Naive B cell (primary cell): ENCODE measurements around the gene MRPL46. TPM values are rescaled to one million over a fixed set of nuclear protein-coding genes. Genes with fewer than 3 reads are reported as not detected.
"Not testable (repeated sequence)": the region's sequence is repeated elsewhere in the genome, so short reads cannot be mapped to it uniquely, and the experiment has no call there.

Experiments
- ATAC-seq, 2 donors: fragments of 150-1000 bp; cut with Tn5 transposase; 2 replicates each; pipeline ENCODE4 v1.10.0; 2021; ENCODE audit warnings: low read depth in 2 of 2, mild to moderate bottlenecking in 2 of 2, moderate library complexity in 2 of 2
- DNase-seq: peaks from one replicate; pipeline ENCODE4 v3.0.0; 2022
- H3K27ac Mint-ChIP-seq, 6 donors: one replicate each; pipeline ENCODE4 v1.8.0; 2020 to 2022; ENCODE audit warnings: mild to moderate bottlenecking in 6 of 6, mixed read lengths in 6 of 6, moderate library complexity in 5 of 6, inconsistent platforms in 2 of 6
- H3K27me3 Mint-ChIP-seq, 3 donors: one replicate each; pipeline ENCODE4 v1.8.0; 2021 to 2022; ENCODE audit warnings: mixed read lengths in 3 of 3, mild to moderate bottlenecking in 1 of 3
- H3K36me3 Mint-ChIP-seq, 2 donors: one replicate each; pipeline ENCODE4 v1.8.0; 2020 to 2022; ENCODE audit warnings: mixed read lengths in 2 of 2, inconsistent platforms in 1 of 2, mild to moderate bottlenecking in 1 of 2
- H3K4me1 Mint-ChIP-seq, 3 donors: one replicate each; pipeline ENCODE4 v1.8.0; 2020 to 2022; ENCODE audit warnings: mixed read lengths in 3 of 3, inconsistent platforms in 1 of 3, mild to moderate bottlenecking in 1 of 3, moderate library complexity in 1 of 3
- H3K4me3 Mint-ChIP-seq, 8 donors: one replicate each; pipeline ENCODE4 v1.8.0; 2020 to 2022; ENCODE audit warnings: mild to moderate bottlenecking in 8 of 8, mixed read lengths in 8 of 8, moderate library complexity in 8 of 8, inconsistent platforms in 2 of 8
- H3K9me3 Mint-ChIP-seq, 7 donors: one replicate each; pipeline ENCODE4 v1.8.0; 2020 to 2022; ENCODE audit warnings: mixed read lengths in 7 of 7, mild to moderate bottlenecking in 5 of 7, inconsistent platforms in 2 of 7, moderate library complexity in 1 of 7
- polyA plus RNA-seq, 6 donors: library from polyadenylated mRNA; unstranded; fragments of 300-500 nt; fragmentation: Illumina TruSeq; gene quantifications; one replicate each; pipeline ENCODE4 v1.2.3, GENCODE V29; 2021; ENCODE audit warnings: low read depth in 6 of 6

The MRPL46 gene
- polyA plus RNA-seq, 6 donors from 2014 or later = 32.0 to 68.3 (median 53.2) TPM

GRCh38 chr15:88448991-88449461, 18.2 kb downstream of the MRPL46 start:
- Mint-ChIP-seq H3K4me1 (peaks cover 5 to 7% (median 5%) of the 10 kb centered on the region in 3 donors), H3K27me3 (peaks cover 15 to 30% (median 22%) of the 10 kb centered on the region in 3 donors), H3K9me3 (peaks cover 4 to 16% (median 11%) of the 10 kb centered on the region in 7 donors), H3K27ac (no peak overlapping the region), H3K4me3 (no peak overlapping the region), H3K36me3 (peaks cover 3 to 7% of the 10 kb centered on the region in 2 donors)
- DNase-seq (no peak), ATAC-seq (no peak)

- Mint-ChIP-seq H3K4me1 (peaks cover 5 to 7% (median 5%) of the 10 kb centered on the region in 3 donors), H3K27ac (peak overlapping the region in 1 of 6 donors; percentile 11), H3K4me3 (no peak overlapping the region), H3K9me3 (peaks cover 16 to 29% (median 20%) of the 10 kb centered on the region in 7 donors), H3K27me3 (peaks cover 28 to 43% (median 28%) of the 10 kb centered on the region in 3 donors), H3K36me3 (peaks cover 14 to 20% of the 10 kb centered on the region in 2 donors)
- no peak for DNase-seq
- ATAC-seq = no peak
These were observed 19.4 kb downstream of the MRPL46 start for GRCh38 chr15:88447741-88448140.

DNA sequence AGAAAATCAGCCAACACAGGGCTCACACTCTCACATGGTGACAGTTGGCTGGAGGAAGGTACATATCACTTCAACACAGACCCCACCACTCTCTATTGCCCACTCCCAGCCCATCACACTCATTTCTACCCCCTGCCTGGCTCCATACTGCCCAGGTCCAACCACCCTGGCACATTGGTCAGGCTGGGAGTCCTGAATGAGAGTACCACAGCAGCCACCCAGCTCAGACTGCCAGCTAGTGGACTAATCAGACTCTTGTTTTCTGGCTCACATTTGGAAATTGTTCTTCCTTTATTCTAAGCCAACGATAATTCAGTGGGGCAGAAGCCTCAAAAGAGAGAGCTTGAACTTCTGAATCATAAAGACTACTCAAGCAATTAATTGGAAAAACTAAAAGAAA, 20.0 kb downstream of the MRPL46 start:
- Mint-ChIP-seq H3K27ac (no peak overlapping the region), H3K4me3 (no peak overlapping the region), H3K36me3 (peaks cover 14 to 22% of the 10 kb centered on the region in 2 donors), H3K4me1 (peaks cover 5 to 7% (median 5%) of the 10 kb centered on the region in 3 donors), H3K9me3 (peaks cover 16 to 32% (median 25%) of the 10 kb centered on the region in 7 donors), H3K27me3 (peaks cover 31 to 45% (median 32%) of the 10 kb centered on the region in 3 donors)
- ATAC-seq (no peak), DNase-seq (no peak)

GRCh38 chr15:88441076-88441730, 26.0 kb downstream of the MRPL46 start:
- no peak overlapping the region for H3K27ac Mint-ChIP-seq
- ATAC-seq = no peak
- H3K27me3 Mint-ChIP-seq = peaks cover 42 to 67% (median 61%) of the 10 kb centered on the region in 3 donors

DNA sequence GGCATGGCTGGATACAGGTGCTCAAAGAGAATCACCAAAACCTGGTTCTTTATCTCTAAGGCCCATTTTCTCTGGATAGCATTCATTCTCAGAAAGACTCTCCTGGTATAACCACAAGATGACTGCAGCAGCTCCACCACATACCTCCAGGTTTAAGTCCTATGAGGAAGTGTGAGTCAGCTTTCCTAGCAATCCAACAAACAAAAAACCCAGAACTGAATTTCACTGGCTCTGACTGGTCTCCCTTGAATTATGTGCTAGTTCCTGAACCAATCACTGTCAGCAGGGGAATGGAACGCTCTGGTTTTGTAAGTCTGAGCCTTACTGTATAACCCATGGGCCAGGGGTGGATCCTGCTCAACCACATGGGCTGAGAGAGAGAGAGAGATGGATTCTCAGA, 27.2 kb downstream of the MRPL46 start:
- DNase-seq (no peak), ATAC-seq (no peak)
- Mint-ChIP-seq H3K4me3 (no peak overlapping the region), H3K27me3 (peaks cover 40 to 73% (median 65%) of the 10 kb centered on the region in 3 donors), H3K9me3 (peaks cover 13 to 26% (median 21%) of the 10 kb centered on the region in 7 donors), H3K27ac (no peak overlapping the region), H3K4me1 (no peaks in the 10 kb centered on the region), H3K36me3 (peaks cover 18 to 22% of the 10 kb centered on the region in 2 donors)

More at GRCh38 chr15:88441076-88441730, 26.0 kb downstream of the MRPL46 start:
- H3K36me3 Mint-ChIP-seq = peaks cover 18 to 22% of the 10 kb centered on the region in 2 donors
- H3K9me3 Mint-ChIP-seq = peaks cover 16 to 32% (median 25%) of the 10 kb centered on the region in 7 donors
- no peak for DNase-seq
- H3K4me1 Mint-ChIP-seq = no peaks in the 10 kb centered on the region
- H3K4me3 Mint-ChIP-seq = peak overlapping the region in 1 of 8 donors; percentile 9

GRCh38 chr15:88438181-88438580, 29.0 kb downstream of the MRPL46 start:
- Mint-ChIP-seq H3K4me1 (no peaks in the 10 kb centered on the region), H3K36me3 (peaks cover 6% of the 10 kb centered on the region in 2 donors), H3K9me3 (peaks cover 3 to 10% (median 6%) of the 10 kb centered on the region in 7 donors), H3K27me3 (peaks cover 41 to 58% (median 55%) of the 10 kb centered on the region in 3 donors), H3K4me3 (no peak overlapping the region), H3K27ac (no peak overlapping the region)
- ATAC-seq = no peak
- DNase-seq = no peak

DNA sequence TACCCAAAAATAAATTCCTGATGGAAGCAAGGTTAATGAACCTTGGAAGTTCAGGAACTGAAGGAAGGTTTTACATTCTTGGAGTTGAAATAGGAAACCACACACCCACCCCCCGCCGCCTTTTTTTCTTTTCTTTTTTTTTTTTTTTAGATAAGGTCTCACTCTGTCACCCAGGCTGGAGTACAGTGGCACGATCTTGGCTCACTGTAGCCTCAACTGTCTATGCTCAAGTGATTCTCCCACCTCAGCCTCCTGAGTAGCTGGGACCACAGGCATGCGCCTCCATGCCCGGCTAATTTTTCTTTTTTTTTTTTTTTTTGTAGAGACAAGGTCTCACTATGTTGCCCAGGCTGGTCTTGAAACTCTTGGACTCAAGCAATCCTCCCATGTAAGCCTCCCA, 33.1 kb downstream of the MRPL46 start:
- H3K9me3 Mint-ChIP-seq, H3K36me3 Mint-ChIP-seq, DNase-seq, H3K27ac Mint-ChIP-seq, H3K4me1 Mint-ChIP-seq, ATAC-seq, H3K4me3 Mint-ChIP-seq: not testable (repeated sequence)
- H3K27me3 Mint-ChIP-seq = peaks cover 31 to 46% (median 40%) of the 10 kb centered on the region in 3 donors

DNA sequence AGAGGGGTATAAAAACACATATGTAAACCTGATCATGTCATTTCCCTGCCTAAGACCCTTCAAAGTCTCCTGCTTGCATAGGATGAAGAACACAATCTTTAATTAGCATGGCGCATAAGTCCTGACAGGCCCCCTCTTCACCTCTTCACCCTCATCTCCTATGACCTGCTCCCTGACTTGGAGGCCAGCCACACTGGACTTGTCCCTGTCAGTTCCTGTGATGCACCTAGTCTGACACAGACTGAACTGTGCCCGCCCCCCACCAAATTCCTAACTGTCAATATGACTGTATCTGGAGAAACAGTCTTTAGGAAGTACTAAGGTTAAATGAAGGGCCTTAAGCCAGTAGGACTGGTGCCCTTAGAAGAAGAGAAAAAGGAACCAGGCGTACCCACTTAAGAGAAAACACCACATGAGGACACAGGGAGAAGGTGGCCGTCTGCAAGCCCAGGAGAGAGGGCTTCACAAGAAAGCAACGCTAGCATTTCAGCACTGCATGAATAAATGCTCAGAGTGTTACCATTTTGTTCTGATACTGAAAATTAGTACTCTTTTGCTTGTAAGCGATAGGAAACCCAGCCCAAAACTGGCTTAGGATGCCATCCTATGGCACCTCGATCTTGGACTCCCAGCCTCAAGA, 34.0 kb downstream of the MRPL46 start:
- DNase-seq = no peak
- H3K4me1 Mint-ChIP-seq = no peaks in the 10 kb centered on the region
- peaks cover 0 to 1% (median 0%) of the 10 kb centered on the region in 7 donors for H3K9me3 Mint-ChIP-seq
- ATAC-seq = no peak
- H3K4me3 Mint-ChIP-seq = no peak overlapping the region
- H3K36me3 Mint-ChIP-seq = no peaks in the 10 kb centered on the region
- H3K27ac Mint-ChIP-seq = peak overlapping the region in 1 of 6 donors; percentile 4
- peaks cover 32 to 46% (median 41%) of the 10 kb centered on the region in 3 donors for H3K27me3 Mint-ChIP-seq

- Mint-ChIP-seq H3K27ac (no peak overlapping the region), H3K27me3 (peaks cover 24 to 39% (median 36%) of the 10 kb centered on the region in 3 donors), H3K4me3 (no peak overlapping the region), H3K4me1 (no peaks in the 10 kb centered on the region), H3K9me3 (no peaks in the 10 kb centered on the region), H3K36me3 (no peaks in the 10 kb centered on the region)
- DNase-seq (no peak), ATAC-seq (no peak)
These were observed 35.7 kb downstream of the MRPL46 start for GRCh38 chr15:88431441-88431840.

DNA sequence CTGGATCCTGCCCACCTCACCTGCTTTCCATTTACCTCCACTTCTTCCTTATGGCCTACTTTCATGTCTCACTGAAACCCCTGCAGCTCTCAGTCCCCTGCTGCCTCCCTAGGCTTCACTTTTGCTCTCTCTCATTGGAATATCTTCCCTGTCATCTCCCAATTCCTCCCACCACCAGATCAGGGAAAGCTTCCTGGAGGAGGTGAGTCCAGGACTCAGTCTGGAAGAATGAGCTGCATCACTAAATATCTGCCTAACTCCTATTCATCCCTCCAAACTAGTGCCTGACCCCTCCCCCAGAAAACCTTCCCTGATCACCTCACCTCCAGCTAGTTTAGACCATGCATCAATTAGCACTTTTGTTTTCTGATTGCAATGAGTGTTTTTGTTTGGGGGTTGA, 37.1 kb downstream of the MRPL46 start:
- ATAC-seq (no peak), DNase-seq (no peak)
- Mint-ChIP-seq H3K4me3 (no peak overlapping the region), H3K27ac (no peak overlapping the region), H3K9me3 (no peaks in the 10 kb centered on the region), H3K4me1 (no peaks in the 10 kb centered on the region), H3K27me3 (peaks cover 25 to 31% (median 28%) of the 10 kb centered on the region in 3 donors), H3K36me3 (no peaks in the 10 kb centered on the region)

DNA sequence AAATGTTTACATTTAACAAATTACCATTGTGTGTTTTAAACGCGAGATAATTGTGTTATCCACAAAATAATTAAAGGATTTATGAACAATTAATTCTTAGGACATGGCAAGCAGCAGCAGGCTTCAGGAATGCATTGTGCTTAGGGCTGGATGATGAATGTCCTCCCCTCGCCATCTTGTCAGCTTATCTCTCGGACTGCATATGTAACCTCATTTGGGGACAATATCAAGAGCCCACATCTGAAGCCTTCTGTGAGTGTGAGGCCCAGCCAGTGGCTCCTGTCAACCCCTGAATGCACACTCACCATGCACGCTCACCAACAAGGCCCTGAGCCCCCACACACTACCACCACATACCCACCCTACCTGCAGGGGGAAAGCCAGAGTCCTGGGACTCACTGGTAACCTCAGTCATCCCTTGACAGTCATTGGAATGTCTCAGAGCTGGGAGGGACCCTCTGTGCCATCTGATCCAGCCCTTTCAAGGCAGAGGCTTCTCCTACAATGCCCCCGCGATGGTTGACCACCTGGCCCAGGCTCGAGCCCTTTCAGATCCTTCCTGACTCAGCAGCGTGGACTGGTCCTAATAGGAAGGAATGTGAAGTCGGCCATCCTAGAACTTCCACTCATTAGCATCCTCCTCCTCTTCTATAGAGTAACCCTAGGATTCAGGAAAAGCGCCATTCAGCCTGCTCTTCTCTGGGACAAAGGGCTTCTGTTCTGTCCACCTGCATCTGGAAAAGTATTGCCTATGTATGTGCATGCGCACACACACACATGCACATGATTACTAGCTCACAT, 38.2 kb downstream of the MRPL46 start:
- Mint-ChIP-seq H3K27me3 (peaks cover 24 to 31% (median 28%) of the 10 kb centered on the region in 3 donors), H3K4me1 (no peaks in the 10 kb centered on the region), H3K4me3 (no peak overlapping the region), H3K27ac (no peak overlapping the region), H3K36me3 (no peaks in the 10 kb centered on the region), H3K9me3 (no peaks in the 10 kb centered on the region)
- no peak for DNase-seq
- ATAC-seq = no peak

- H3K4me1 Mint-ChIP-seq = no peaks in the 10 kb centered on the region
- DNase-seq = no peak
- H3K27ac Mint-ChIP-seq = no peak overlapping the region
- no peaks in the 10 kb centered on the region for H3K36me3 Mint-ChIP-seq
- ATAC-seq = no peak
- H3K9me3 Mint-ChIP-seq = no peaks in the 10 kb centered on the region
- H3K4me3 Mint-ChIP-seq = no peak overlapping the region
- peaks cover 19 to 28% (median 26%) of the 10 kb centered on the region in 3 donors for H3K27me3 Mint-ChIP-seq
These were observed 39.1 kb downstream of the MRPL46 start for GRCh38 chr15:88428053-88428452.

- Mint-ChIP-seq H3K27ac (no peak overlapping the region), H3K4me3 (no peak overlapping the region), H3K27me3 (peaks cover 19 to 28% (median 26%) of the 10 kb centered on the region in 3 donors), H3K36me3 (no peaks in the 10 kb centered on the region), H3K9me3 (no peaks in the 10 kb centered on the region), H3K4me1 (no peaks in the 10 kb centered on the region)
- DNase-seq (no peak), ATAC-seq (no peak)
These were observed 40.9 kb downstream of the MRPL46 start for GRCh38 chr15:88426304-88426703.
